Stomach (tissue), 19 donors: ENCODE data around the gene DMRT3. TPM values are rescaled to one million over a fixed set of nuclear protein-coding genes. Genes with fewer than 3 reads are reported as not detected.

Experiments used
- DNase-seq, 2 donors: peaks; one replicate each; pipeline versions ENCODE4 v3.0.0 to v3.0.0-alpha.2; 2013 to 2019
- H3K27ac ChIP-seq, 5 donors: fragments of 200-600 bp in 4 of 5; sonication (generic) in 4 of 5; one replicate each; pipeline ENCODE4 v1.5.1; 2013 to 2019; ENCODE audit warnings: mild to moderate bottlenecking in 1 of 5, moderate library complexity in 1 of 5
- H3K27me3 ChIP-seq, 3 donors: fragments of 200-600 bp; sonication (generic); one replicate each; pipeline ENCODE4 v1.5.1; 2017 to 2019; ENCODE audit warnings: mixed run types in 1 of 3
- H3K36me3 ChIP-seq, 4 donors: fragments of 200-600 bp; sonication (generic); 1 replicate in 3 of 4; 2 replicates in 1 of 4; pipeline ENCODE4 v1.5.1; 2016 to 2019
- H3K4me1 ChIP-seq, 4 donors: fragments of 200-600 bp; sonication (generic); one replicate each; pipeline ENCODE4 v1.5.1; 2016 to 2019
- H3K4me3 ChIP-seq, 4 donors: fragments of 200-600 bp; sonication (generic) in 3 of 4; one replicate each; pipeline ENCODE4 v1.5.1; 2016 to 2019; ENCODE audit warnings: mild to moderate bottlenecking in 1 of 4
- H3K9me3 ChIP-seq, 4 donors: fragments of 200-600 bp; sonication (generic); one replicate each; pipeline ENCODE4 v1.5.1; 2016 to 2019
- CTCF ChIP-seq, 7 experiments: fragments of 450-650 bp in 4 of 7; fragments of 200-600 bp in 3 of 7; sonication (generic) in 3 of 7; IDR thresholded peaks; one replicate each; pipeline ENCODE4 v1.5.1; 2016 to 2019; ENCODE audit warnings: antibody characterized with exemption in 7 of 7, control low read depth in 2 of 7, mild to moderate bottlenecking in 1 of 7
- EP300 ChIP-seq: sonication (generic); formaldehyde crosslinking; IDR thresholded peaks from one replicate; pipeline ENCODE4 v1.6.1; 2017; ENCODE audit warnings: antibody characterized with exemption
- POLR2A ChIP-seq, 4 donors: fragments of 450-650 bp; IDR thresholded peaks; one replicate each; pipeline ENCODE4 v1.6.1; 2016; ENCODE audit warnings: antibody characterized with exemption in 4 of 4, control low read depth in 2 of 4, mild to moderate bottlenecking in 1 of 4, moderate library complexity in 1 of 4
- POLR2AphosphoS5 ChIP-seq, 3 donors: sonication (generic); formaldehyde crosslinking; IDR thresholded peaks; one replicate each; pipeline ENCODE4 v1.6.1; 2016; ENCODE audit warnings: antibody characterized with exemption in 3 of 3
- WGBS, 5 donors: extraction: QIAGEN DNeasy Blood & Tissue Kit in 3 of 5; methylation state at CpG; one replicate each; pipeline versions ENCODE4 v1.1.5 to v1.1.7; 2013 to 2018; 5-methylcytosine and 5-hydroxymethylcytosine counted together
- intact Hi-C: fragments of 100-400 bp; cut with DNase I; formaldehyde crosslinking; loops from one replicate; pipeline ENCODE4 v1.15.1; 2023; ENCODE audit warnings: low total_unique reads
- long read RNA-seq, 10 donors: transcript quantifications; one replicate each; lab custom pipeline, GENCODE V29; 2026
- polyA plus RNA-seq, 3 donors: library from polyadenylated mRNA; stranded (reverse); fragments of 200-250 nt; gene quantifications; one replicate each; pipeline ENCODE4 v1.2.3, GENCODE V29; 2013
- total RNA-seq, 5 donors: library from RNA; depleted of rRNA; stranded (reverse); fragments of >200 nt; gene quantifications; one replicate each; pipeline versions ENCODE4 v1.1.0 to v1.2.3, GENCODE V29; 2014 to 2016
- donor health status: healthy with polysubstance abuse.
- donor health status: Bipolar disorder and iron deficiency.
- donor health status: healthy.

The DMRT3 gene
- not detected for total RNA-seq
- under 1 TPM in 1 of 3 donors, not detected in 2; 0.35 TPM for polyA plus RNA-seq
- long read RNA-seq, donor 1, result 0 reads
- long read RNA-seq, donor 2, result 0 reads
- long read RNA-seq, donor 3, result 0 reads
- long read RNA-seq, donor 4, result 0 reads
- long read RNA-seq, donor 5, result 0 reads
- long read RNA-seq, donor 6, result 0 reads
- long read RNA-seq, donor 7, result 0 reads
- long read RNA-seq, donor 8, result 0 reads
- long read RNA-seq, donor 9, result 0 reads
- long read RNA-seq, donor 10, result 0 reads

- TF ChIP-seq EP300 (no peak), CTCF (IDR thresholded peaks at IDR 0.05) (no peak), POLR2A (IDR thresholded peaks at IDR 0.05) (no peak), POLR2AphosphoS5 (IDR thresholded peaks at IDR 0.05) (no peak)
- WGBS, 5 donors, result 2 to 5% (median 3%) methylated on average over 19 to 70 of the region's 70 CpGs
- H3K4me3 ChIP-seq, result peak within 1 kb of the TSS in 3 of 4 donors; percentile 12 to 37 (median 19)
- no peaks in the 10 kb centered on the region for H3K36me3 ChIP-seq
- H3K27me3 ChIP-seq, result peaks cover 60 to 100% (median 95%) of the 10 kb centered on the region in 3 donors
- intact Hi-C loops, result no loop called here
- peaks cover 0 to 6% (median under 1%) of the 10 kb centered on the region in 4 donors for H3K9me3 ChIP-seq
- DNase-seq, result peak in 1 of 2 donors; percentile 65
- peaks cover 29 to 41% (median 36%) of the 10 kb centered on the region in 4 donors for H3K4me1 ChIP-seq
- no peak within 1 kb of the TSS for H3K27ac ChIP-seq
Observed at GRCh38 chr9:976258-976942, at the start of gene DMRT3. Gene DMRT3 (plus strand): TSS chr9:976655. CDS start chr9:977002, 347 bp downstream.

- Histone ChIP-seq H3K9me3 (no peaks in the 10 kb centered on the region), H3K4me1 (no peaks in the 10 kb centered on the region), H3K4me3 (no peak overlapping the region), H3K36me3 (no peaks in the 10 kb centered on the region), H3K27ac (no peak overlapping the region), H3K27me3 (peaks cover 0 to 31% (median 0%) of the 10 kb centered on the region in 3 donors)
- no peak for TF ChIP-seq POLR2AphosphoS5 (IDR thresholded peaks at IDR 0.05)
- no peak for TF ChIP-seq CTCF (IDR thresholded peaks at IDR 0.05)
- no peak for TF ChIP-seq EP300
- TF ChIP-seq POLR2A (IDR thresholded peaks at IDR 0.05), result no peak
- intact Hi-C loops, result no loop called here
- WGBS, 5 donors, result 70 to 89% (median 81%) methylated on average over 8 of the region's 8 CpGs
- DNase-seq, result no peak
Observed at GRCh38 chr9:926976-927375, 49.5 kb upstream of the DMRT3 start.

- DNase-seq, result peak in 1 of 2 donors; percentile 36
- WGBS, 5 donors, result 60 to 80% (median 69%) methylated on average over 6 of the region's 6 CpGs
Observed at GRCh38 chr9:928363-929042, 48.0 kb upstream of the DMRT3 start.

More at GRCh38 chr9:928363-929042, 48.0 kb upstream of the DMRT3 start:
- no peaks in the 10 kb centered on the region for H3K9me3 ChIP-seq
- no peak for TF ChIP-seq POLR2A (IDR thresholded peaks at IDR 0.05)
- TF ChIP-seq POLR2AphosphoS5 (IDR thresholded peaks at IDR 0.05), result no peak
- TF ChIP-seq CTCF (IDR thresholded peaks at IDR 0.05), result no peak
- TF ChIP-seq EP300, result no peak
- intact Hi-C loops, result no loop called here
- no peak overlapping the region for H3K27ac ChIP-seq
- H3K27me3 ChIP-seq, result peaks cover 0 to 37% (median 0%) of the 10 kb centered on the region in 3 donors
- H3K4me3 ChIP-seq, result no peak overlapping the region
- no peaks in the 10 kb centered on the region for H3K4me1 ChIP-seq
- H3K36me3 ChIP-seq, result no peaks in the 10 kb centered on the region
